ENCODE data around the gene CDKAL1. TPM values are rescaled to one million over a fixed set of nuclear protein-coding genes. Genes with fewer than 3 reads are reported as not detected.

The CDKAL1 gene
- total and polyA plus RNA-seq, 10 of the 15 experiments (the other 5 are each of a cell fraction or from before 2014, with no cell fraction given), result 10.7 to 26.9 (median 17.3) TPM

GRCh38 chr6:20877008-20877937 is 343.0 kb downstream of the CDKAL1 start (continued):
- TF ChIP-seq HDAC2 (IDR thresholded peaks at IDR 0.05) (no peak), JUNB (IDR thresholded peaks at IDR 0.05) (peak; percentile 95), NR2C2 (IDR thresholded peaks at IDR 0.05; ENCODE audit: borderline replicate concordance, control insufficient read depth, insufficient read length, low read depth) (no peak), STAT3 (IDR thresholded peaks at IDR 0.05; ENCODE audit: low read depth, low read length) (no peak), RELA (IDR thresholded peaks at IDR 0.05; ENCODE audit: borderline replicate concordance, partially characterized antibody) (no peak), IRF3 (IDR thresholded peaks at IDR 0.05) (no peak), ZNF687 (IDR thresholded peaks at IDR 0.05) (no peak), ETV6 (conservative IDR thresholded peaks at IDR 0.05 in 1 of 2, IDR thresholded peaks at IDR 0.05 in 1 of 2; ENCODE audit: borderline replicate concordance in 1 of 2, low read depth in 1 of 2) (peak in 1 of 2 experiments; percentile 65; a peak in 1 of 4 replicates), HSF1 (IDR thresholded peaks at IDR 0.05; ENCODE audit: low read depth, low read length) (no peak), CTCF (IDR thresholded peaks at IDR 0.05 in 2 of 3, conservative IDR thresholded peaks at IDR 0.05 in 1 of 3; ENCODE audit: control insufficient read depth in 2 of 3, extremely low read depth in 1 of 3, insufficient read depth in 1 of 3, low read depth in 3 of 3, low read length in 3 of 3) (no peak), DPF2 (IDR thresholded peaks at IDR 0.05) (peak; percentile 82; the same call in 1 of the 2 replicates), FOS (IDR thresholded peaks at IDR 0.05; ENCODE audit: borderline replicate concordance, extremely low read depth, insufficient read length) (no peak), RUNX3 (IDR thresholded peaks at IDR 0.05; ENCODE audit: low read length) (peak; percentile 88), BACH1 (IDR thresholded peaks at IDR 0.05; ENCODE audit: borderline replicate concordance) (no peak), SRF (IDR thresholded peaks at IDR 0.05; ENCODE audit: low read depth in 2 of 2, low read length in 2 of 2) (peak in 1 of 2 experiments; percentile 28; a peak in 1 of 4 replicates)
